NCI-H526 (cell line): Measurements from ENCODE around the gene SEMA7A.
"Not testable (repeated sequence)": the region's sequence is repeated elsewhere in the genome, so short reads cannot be mapped to it uniquely, and the experiment has no call there.

Experiments used
- DNase-seq, 2 experiments: peaks; one replicate each; lab custom pipeline; 2025; lab: John Stamatoyannopoulos, UW

The SEMA7A gene

DNA sequence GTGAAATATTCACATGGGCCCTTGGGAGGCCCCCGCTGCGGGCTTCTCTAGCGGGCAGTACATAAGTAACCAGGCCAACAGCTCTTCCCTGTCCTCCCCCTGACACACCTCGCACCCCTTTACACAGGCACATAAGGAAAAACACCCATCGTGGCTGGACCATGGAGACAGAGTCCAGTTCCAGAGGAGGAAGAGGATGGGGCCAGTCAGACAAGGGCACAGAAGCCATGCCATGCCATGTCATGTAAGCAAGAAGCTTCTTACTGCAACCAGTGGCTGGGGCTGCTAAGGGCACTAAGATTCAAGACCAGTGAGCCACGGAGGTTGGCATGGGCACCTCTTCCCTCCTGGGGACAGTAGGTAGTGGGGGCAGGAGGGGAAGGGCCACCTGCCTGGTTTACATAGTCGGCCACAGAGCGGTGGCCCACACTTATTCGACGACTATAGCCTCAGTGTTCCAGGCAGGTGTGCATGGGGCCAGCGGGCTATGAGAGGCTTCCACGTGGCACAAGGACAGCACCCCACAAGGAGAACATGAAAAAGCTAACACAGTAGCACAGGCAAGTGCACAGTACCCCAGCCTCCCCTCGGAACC lies 60.6 kb downstream of the SEMA7A start:
- peak in 1 of 2 experiments; percentile 50 for DNase-seq

DNA sequence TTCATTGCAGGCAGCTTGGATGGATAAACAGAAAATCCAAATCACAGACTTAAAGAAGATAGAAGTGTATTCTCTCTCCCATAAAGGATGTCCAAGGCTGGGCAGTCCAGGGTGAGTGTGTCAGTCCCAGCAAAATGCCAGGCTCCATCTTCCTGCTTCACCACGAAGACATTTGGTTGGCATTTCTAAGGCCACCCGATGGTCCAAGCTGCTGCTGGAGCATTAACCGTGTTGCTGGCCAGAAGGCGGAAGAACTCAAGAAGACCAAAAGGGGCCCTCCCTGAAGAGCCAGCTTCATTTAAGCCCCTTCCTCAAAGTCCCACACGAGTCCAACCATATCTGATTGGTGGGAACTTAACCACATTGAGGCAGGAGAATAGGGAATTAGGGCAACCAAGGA lies 63.3 kb downstream of the SEMA7A start:
- no peak for DNase-seq

DNA sequence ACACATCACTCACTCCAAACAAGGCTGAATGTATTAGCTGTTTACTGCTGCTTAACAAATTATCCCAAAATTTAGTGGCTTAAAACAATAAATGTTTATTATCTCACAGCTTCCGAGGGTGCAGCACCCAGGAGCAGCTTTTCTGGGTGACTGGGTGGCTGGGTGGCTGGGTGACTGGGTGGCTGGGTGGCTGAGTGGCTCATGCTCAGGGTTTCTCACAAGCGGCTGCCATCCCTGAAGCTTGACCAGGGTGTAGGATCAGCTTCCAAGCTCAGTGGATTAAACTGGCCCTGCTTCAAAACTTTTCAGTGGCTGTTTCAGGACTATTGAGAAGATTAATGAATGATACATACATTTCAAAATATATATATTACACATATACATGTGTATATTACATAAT lies 64.0 kb downstream of the SEMA7A start:
- DNase-seq = no peak

DNA sequence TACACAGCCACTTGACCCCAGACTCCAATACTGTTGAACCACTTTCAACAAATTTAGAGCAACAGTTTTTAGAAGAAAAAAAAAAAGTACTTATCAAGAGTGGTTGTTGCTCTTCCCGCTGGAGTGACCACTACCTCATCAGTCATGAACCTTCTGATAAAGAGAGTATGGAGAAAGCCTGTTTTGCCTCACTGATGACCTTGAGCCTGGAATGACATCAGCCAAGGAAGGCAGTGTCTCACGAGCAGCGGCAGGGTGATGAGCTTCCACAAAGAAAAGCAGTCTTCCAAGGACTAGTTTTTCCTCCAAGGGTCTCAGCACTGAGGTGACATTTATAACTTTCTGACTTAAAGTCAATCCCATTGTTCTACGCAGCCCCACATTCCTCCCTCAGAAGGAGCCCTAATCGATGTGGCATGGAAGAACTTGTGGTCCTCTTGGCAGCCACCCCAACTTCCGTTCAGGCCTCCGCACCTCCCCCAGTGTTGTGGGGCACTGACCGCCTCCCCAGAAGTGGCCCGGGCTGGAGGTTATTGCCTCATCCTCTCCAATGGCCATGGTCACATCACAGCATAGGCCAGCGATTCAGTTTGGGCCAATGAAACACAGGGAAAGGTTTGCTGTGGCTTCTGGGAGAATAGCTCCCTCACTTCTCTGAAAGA lies 64.5 kb downstream of the SEMA7A start:
- no peak for DNase-seq

GRCh38 chr15:74368121-74368520 lies 65.6 kb downstream of the SEMA7A start:
- DNase-seq = no peak

DNA sequence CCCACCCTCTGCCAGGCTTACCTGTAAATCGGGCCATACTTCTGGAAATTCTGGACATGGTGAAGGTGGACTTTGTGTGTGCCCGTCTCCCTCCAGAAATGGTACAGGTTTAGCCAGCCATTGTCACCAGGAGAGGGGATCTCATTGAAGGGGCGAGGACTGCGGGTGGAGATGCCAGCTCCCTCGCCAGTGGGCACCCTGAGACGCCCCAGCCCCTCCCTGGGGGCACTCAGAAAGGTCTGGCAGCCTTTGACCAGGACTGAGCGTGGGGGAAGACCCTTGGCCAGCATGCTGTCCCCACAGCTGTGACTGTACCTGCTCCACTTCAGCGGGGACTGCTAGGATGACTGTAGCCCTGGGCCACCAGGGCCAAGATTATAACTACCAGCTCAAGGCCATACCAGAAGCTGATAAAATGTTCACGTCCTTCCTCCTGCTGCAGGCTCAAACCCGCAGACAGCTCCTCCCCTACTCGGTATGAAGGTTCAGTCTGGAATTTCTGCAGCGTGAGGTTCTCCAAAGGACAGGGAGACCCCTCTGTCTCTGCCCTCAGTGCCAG lies 66.4 kb downstream of the SEMA7A start, which contains the start of gene CYP11A1:
Gene CYP11A1 (minus strand): TSS at position 351 of the 559 bp plus-strand sequence. CDS start 61 bp downstream, at position 290.
- no peak for DNase-seq

DNA sequence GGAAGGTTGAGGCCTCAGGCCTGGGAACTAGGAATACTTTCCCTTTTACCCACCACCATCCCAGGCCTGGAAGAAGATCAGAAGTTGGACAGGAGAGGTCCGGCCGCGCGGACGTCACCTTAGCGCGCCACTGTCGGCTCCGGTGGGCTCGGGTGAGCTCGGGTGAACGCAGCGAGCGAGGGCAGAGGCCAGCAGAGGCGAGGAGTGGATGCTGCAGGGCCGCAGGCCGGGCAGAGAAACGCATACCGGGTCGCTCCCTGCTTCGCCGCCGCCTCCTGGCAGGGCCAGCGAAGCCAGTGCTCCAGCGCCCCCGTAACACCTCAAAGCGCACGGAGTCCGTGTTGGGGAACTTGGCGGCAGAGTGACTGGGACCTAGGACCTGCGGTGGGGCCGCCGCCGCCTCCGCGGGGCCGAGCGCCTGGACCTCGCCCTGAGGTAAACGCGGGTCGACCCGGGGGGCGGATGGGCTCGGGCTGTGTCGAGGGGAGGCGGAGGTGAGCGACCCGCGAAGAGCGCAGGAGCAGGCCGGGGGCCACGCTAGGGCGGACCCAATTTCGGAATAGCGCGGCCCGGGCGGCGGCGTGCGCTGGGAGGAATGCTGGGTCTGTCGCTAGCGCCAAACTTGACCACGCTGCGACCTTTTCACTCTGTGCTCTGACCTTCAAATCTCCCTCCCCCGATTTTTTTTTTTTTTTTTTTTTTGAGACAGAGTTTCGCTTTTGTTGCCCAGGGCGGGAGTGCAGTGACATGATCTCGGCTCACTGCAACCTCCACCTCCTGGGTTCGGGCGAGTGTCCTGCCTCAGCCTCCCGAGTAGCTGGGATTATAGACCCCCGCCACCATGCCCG lies 67.9 kb downstream of the SEMA7A start:
- DNase-seq = peak in 1 of 2 experiments; percentile 29

DNA sequence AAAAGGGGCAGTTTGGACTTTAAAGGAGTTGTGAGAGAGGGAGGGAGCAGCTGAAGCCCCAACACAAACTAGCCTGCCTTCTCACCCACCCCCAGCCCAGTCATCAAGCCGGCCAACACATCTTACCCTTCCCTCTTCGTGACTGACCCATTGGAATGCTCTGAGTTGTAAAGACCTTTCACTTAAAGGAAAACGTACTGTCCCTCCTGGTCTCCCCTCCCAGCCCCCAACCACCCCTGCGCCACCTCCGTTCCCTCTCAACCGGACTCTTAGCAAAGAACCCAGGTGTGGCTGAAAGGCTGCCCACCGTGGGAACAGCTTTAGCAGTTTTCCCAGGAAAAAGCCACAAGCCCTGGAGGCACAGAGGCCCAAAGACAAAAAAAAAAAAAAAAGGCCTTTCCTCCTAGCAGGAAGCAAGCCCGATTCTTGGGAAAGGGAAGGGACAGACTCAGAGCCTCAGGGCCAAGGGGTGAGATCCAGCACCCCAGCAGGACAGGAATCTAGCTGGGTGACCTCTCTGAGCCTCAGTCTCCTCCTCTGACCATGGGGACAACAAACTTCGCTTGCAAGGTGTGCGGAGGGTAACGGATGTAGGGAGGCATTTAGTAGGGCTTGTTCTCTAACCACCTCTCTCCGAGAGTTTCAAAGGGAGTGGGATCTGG lies 68.7 kb downstream of the SEMA7A start:
- DNase-seq = no peak

DNA sequence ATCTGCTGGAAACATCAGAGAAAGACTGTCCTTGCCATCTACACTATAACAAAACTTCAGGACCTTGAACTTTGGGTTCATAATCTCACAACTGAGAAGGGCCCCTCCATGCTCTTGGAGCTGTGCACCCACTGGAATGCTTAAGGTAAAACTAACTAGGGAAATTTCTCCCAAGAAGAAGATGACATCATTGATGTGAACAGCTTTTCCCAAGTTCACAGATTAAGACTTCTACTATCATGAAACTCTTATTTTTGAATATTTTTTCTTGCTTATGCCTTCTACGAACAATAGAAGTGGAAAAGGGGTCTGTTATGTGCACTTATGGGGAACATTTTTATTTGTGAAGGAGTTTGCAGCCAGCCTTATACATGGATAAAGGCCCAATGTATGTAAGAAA lies 71.3 kb downstream of the SEMA7A start:
- DNase-seq = no peak

- not testable (repeated sequence) for DNase-seq
Measured at GRCh38 chr15:74360855-74361254, 72.9 kb downstream of the SEMA7A start.

- not testable (repeated sequence) for DNase-seq
Measured at GRCh38 chr15:74359376-74359775, 74.4 kb downstream of the SEMA7A start.
